Immature natural killer cell (primary cell): Measurements from ENCODE around the gene RAB3A. TPM values are rescaled to one million over a fixed set of nuclear protein-coding genes. Genes with fewer than 3 reads are reported as not detected.

ENCODE experiments used
- DNase-seq, 3 donors: peaks; one replicate each; pipeline ENCODE4 v3.0.0; 2022; ENCODE audit warnings: mixed read lengths in 1 of 3
- H3K27ac Mint-ChIP-seq, 6 donors: one replicate each; pipeline ENCODE4 v1.8.0; 2020; ENCODE audit warnings: mixed read lengths in 6 of 6, mild to moderate bottlenecking in 5 of 6, inconsistent platforms in 4 of 6, moderate library complexity in 3 of 6
- H3K27me3 Mint-ChIP-seq, 3 donors: one replicate each; pipeline ENCODE4 v1.8.0; 2020 to 2021; ENCODE audit warnings: low read depth in 3 of 3, mild to moderate bottlenecking in 3 of 3, mixed read lengths in 3 of 3, moderate library complexity in 3 of 3, inconsistent platforms in 1 of 3
- H3K36me3 Mint-ChIP-seq, 3 donors: one replicate each; pipeline ENCODE4 v1.8.0; 2020; ENCODE audit warnings: mixed read lengths in 3 of 3, inconsistent platforms in 2 of 3, mild to moderate bottlenecking in 2 of 3
- H3K4me1 Mint-ChIP-seq, 2 donors: one replicate each; pipeline ENCODE4 v1.8.0; 2020; ENCODE audit warnings: inconsistent platforms in 2 of 2, mild to moderate bottlenecking in 2 of 2, mixed read lengths in 2 of 2, moderate library complexity in 1 of 2
- H3K4me3 Mint-ChIP-seq, 5 donors: one replicate each; pipeline ENCODE4 v1.8.0; 2020; ENCODE audit warnings: mild to moderate bottlenecking in 5 of 5, mixed read lengths in 5 of 5, inconsistent platforms in 3 of 5, moderate library complexity in 3 of 5
- H3K9me3 Mint-ChIP-seq, 6 donors: one replicate each; pipeline ENCODE4 v1.8.0; 2020; ENCODE audit warnings: mild to moderate bottlenecking in 6 of 6, mixed read lengths in 6 of 6, inconsistent platforms in 4 of 6, moderate library complexity in 3 of 6
- polyA plus RNA-seq, 3 donors: library from polyadenylated mRNA; unstranded; fragments of 300-500 nt; fragmentation: Illumina TruSeq; gene quantifications; one replicate each; pipeline ENCODE4 v1.2.3, GENCODE V29; 2021

Gene RAB3A, protein sequence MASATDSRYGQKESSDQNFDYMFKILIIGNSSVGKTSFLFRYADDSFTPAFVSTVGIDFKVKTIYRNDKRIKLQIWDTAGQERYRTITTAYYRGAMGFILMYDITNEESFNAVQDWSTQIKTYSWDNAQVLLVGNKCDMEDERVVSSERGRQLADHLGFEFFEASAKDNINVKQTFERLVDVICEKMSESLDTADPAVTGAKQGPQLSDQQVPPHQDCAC
- polyA plus RNA-seq, result 1 to 10 TPM in 2 of 3 donors, under 1 TPM in 1; 0.77 to 1.1 (median 1.1) TPM

DNA sequence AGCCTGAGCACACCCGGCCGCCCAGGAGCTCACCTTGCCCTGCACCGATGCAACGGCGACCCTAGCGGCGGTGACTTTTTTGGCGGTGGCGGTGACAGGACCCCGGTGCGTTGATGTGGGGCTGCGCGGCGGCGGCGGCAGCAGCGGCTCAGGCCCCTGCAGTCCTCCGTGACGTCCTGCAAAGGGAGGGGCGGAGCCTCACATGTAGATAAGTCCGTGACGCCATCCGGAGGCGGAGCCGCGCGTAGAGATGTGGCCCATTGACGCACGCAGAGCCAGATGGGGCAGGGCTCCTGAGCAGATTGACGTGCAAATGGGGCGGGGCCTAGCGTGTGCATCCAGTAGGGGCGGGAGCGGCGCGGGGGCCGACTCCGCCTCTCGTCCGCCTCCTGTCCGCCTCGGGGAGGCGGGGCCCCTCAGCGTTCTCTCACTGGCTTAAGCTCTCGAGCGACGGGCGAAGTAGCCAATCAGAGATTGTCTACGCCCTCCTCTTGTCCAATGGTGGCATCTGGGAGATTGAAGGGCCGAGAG, at the start of gene RAB3A:
TSS of gene RAB3A (minus strand) at position 180 of the 531 bp plus-strand sequence. CDS start 1,302 bp downstream, outside the sequence.
- peak within 1 kb of the TSS; percentile 89 to 99 (median 96) for H3K27ac Mint-ChIP-seq
- peaks cover 5 to 15% (median 7%) of the 10 kb centered on the region in 3 donors for H3K27me3 Mint-ChIP-seq
- H3K4me3 Mint-ChIP-seq, result peak within 1 kb of the TSS; percentile 94 to 98 (median 95)
- peak; percentile 99 to 100 (median 100) for DNase-seq
- peaks cover 0 to 4% (median 3%) of the 10 kb centered on the region in 3 donors for H3K36me3 Mint-ChIP-seq
- peaks cover 24 to 25% of the 10 kb centered on the region in 2 donors for H3K4me1 Mint-ChIP-seq
- H3K9me3 Mint-ChIP-seq, result no peaks in the 10 kb centered on the region

DNA sequence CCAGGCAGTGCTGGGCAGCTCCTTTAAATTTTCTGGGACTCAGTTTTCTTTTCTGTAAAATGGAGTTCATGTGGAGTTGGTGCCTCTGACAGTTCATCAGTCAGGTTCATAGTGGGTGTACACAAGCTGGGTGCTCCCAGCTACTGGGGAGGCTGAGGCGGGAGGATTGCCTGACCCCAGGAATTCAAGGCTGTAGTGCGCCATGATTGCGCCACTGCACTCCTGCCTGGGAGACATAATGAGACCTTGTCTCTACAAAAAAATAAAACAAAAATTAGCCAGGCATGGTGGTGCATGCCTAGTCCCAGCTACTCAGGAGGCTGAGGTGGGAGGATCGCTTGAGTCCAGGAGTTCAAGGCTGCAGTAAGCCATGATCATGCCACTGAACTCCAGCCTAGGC, 49.3 kb upstream of the RAB3A start:
- Mint-ChIP-seq H3K27me3 (peaks cover 3 to 12% (median 8%) of the 10 kb centered on the region in 3 donors), H3K9me3 (no peaks in the 10 kb centered on the region), H3K4me1 (peaks cover 0 to 2% of the 10 kb centered on the region in 2 donors), H3K4me3 (no peak overlapping the region), H3K36me3 (no peaks in the 10 kb centered on the region), H3K27ac (no peak overlapping the region)
- DNase-seq, result no peak

DNA sequence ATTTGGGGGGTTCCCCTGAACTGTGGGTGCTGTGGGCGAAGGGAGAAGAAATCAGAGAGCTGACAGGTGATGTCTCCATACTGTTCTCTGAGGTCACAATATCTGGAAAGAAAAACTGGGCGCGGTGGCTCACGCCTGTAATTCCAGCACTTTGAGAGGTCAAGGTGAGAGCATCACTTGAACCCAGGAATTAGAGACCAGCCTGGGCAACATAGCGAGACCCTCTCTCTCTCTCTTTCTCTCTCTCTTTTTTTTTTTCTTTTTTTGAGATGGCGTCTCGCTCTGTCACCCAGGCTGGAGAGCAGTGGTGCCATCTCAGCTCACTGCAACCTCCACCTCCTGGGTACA, 48.5 kb upstream of the RAB3A start:
- Mint-ChIP-seq H3K27ac (no peak overlapping the region), H3K9me3 (no peaks in the 10 kb centered on the region), H3K4me3 (no peak overlapping the region), H3K27me3 (peaks cover 3 to 12% (median 8%) of the 10 kb centered on the region in 3 donors), H3K4me1 (peaks cover 0 to 2% of the 10 kb centered on the region in 2 donors), H3K36me3 (no peaks in the 10 kb centered on the region)
- no peak for DNase-seq

DNA sequence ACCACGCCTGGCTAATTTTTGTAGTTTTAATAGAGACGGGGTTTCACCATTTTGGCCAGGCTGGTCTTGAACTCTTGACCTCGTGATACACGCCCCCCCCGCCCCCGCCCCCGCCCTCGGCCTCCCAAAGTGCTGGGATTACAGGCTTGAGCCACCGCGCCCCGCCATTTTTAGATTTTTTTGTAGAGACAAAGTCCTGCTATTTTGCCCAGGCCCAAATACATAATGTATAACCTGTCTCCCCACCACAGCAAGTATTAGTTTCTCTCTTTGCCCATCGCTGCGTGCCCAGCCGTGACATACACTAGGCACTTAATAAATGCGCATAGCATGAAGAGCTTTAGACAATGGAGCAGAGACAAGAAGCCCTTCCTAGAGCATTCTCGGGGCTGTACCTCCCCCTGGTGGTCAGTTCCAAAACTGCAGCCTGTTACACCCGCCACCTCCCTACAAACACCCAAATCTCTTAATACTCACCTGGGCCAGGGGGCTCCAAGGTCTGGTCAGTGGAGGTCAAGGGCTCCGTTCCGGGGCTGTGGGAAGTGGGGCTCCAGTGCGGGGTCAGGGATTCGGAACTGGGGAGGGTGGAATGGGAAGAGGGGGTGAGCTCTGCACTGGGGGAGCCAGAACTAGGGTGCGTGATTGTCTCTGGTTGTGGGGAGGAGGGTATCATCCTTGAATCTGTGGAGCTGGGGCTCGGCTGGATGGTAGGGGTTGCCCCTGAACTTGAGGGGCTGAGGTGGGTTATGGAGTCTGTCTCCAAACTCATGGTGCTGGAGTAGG, 47.9 kb upstream of the RAB3A start:
- peak; percentile 71 to 79 (median 76) for DNase-seq
- Mint-ChIP-seq H3K27ac (peak overlapping the region in 1 of 6 donors; percentile 79), H3K27me3 (peaks cover 3 to 12% (median 8%) of the 10 kb centered on the region in 3 donors), H3K36me3 (no peaks in the 10 kb centered on the region), H3K4me3 (no peak overlapping the region), H3K4me1 (peaks cover 0 to 2% of the 10 kb centered on the region in 2 donors), H3K9me3 (no peaks in the 10 kb centered on the region)

DNA sequence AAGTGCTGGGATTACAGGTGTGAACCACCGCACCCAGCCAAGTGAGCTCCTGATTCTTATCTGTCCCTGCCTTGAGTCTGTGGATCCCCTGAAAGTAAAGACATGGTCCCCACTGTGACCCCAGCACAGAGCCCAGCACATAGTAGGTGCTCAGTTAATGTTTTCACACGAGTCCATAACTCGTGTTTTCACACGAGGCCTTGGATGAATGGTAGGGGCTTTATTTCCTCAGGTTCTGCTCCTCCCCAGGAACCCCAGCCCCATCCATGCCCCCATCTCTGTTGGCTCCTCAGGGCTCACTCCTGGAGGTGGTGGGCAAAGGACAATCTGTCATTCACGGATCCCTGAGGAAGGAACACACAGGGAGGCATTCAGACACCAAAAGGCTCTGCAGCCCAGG, 46.0 kb upstream of the RAB3A start:
- Mint-ChIP-seq H3K9me3 (no peaks in the 10 kb centered on the region), H3K4me3 (no peak overlapping the region), H3K27ac (peak overlapping the region in 1 of 6 donors; percentile 40), H3K36me3 (no peaks in the 10 kb centered on the region), H3K4me1 (peaks cover 0 to 2% of the 10 kb centered on the region in 2 donors), H3K27me3 (peaks cover 3 to 12% (median 7%) of the 10 kb centered on the region in 3 donors)
- no peak for DNase-seq

DNA sequence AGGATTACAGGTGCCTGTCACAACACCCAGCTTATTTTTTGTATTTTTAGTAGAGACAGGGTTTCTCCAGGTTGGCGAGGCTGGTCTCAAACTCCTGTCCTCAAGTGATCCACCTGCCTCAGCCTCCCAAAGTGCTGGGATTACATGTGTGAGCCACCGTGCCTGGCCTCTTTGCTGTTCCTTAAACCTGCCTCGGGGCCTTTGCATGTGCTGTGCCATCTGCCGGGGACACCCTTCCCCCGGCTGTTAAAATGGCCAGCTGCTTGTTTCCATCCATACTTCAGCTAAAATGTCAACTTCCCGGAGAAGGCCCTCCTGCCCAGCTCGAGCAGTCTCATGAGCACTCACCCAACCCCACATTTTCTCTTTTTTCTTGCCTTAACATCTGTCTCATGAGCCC, 41.5 kb upstream of the RAB3A start:
- Mint-ChIP-seq H3K4me1 (no peaks in the 10 kb centered on the region), H3K27me3 (peaks cover 1 to 6% (median 4%) of the 10 kb centered on the region in 3 donors), H3K9me3 (no peaks in the 10 kb centered on the region), H3K27ac (no peak overlapping the region), H3K36me3 (peaks cover 0 to 2% (median 0%) of the 10 kb centered on the region in 3 donors), H3K4me3 (no peak overlapping the region)
- DNase-seq, result no peak

DNA sequence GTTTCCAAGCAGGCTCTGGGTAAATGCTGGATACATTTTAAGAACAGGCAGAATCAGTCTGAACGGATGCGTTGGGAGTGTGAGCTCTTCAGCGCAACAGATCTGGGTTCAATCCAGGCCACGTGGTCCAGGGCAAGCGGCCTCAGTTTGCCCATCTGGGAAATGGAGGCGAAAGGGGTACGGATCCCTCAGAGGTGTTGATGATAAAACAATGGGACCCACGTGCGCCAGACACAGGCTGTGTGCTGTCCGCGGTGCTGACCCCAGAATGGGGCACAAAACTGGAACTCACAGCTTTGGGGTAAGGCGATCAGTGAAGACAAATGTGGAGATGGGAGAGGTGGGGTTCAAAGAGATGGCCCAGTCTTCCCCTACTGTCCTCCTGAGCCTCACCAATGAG, 35.5 kb upstream of the RAB3A start:
- Mint-ChIP-seq H3K36me3 (peaks cover 0 to 2% (median 0%) of the 10 kb centered on the region in 3 donors), H3K27me3 (peaks cover 2 to 11% (median 8%) of the 10 kb centered on the region in 3 donors), H3K4me1 (no peaks in the 10 kb centered on the region), H3K4me3 (no peak overlapping the region), H3K27ac (no peak overlapping the region), H3K9me3 (peaks cover 0 to 2% (median 0%) of the 10 kb centered on the region in 6 donors)
- DNase-seq, result no peak

DNA sequence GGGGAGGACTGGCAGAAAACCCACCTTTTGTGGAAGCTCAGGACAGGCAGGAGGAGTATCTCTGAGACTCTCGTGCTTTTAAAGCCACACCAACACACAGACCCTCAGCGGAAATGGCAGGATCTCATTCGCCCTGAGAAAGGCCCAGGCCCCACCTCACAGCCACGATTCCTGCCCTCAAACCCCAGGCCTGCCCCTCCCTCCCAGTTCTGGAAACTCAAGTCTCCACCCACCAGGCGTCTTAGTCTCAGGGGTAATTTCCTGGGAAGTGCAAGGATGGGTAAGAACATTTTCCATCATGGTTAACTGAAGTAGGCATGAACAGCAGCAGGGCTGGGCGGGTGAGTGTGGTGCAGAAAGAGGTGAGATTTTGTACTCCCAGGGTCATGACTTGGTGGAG, 30.4 kb upstream of the RAB3A start:
- peaks cover 15 to 22% (median 19%) of the 10 kb centered on the region in 3 donors for H3K27me3 Mint-ChIP-seq
- H3K4me1 Mint-ChIP-seq, result peaks cover 6% of the 10 kb centered on the region in 2 donors
- no peaks in the 10 kb centered on the region for H3K36me3 Mint-ChIP-seq
- no peak overlapping the region for H3K27ac Mint-ChIP-seq
- DNase-seq, result no peak
- H3K4me3 Mint-ChIP-seq, result no peak overlapping the region
- H3K9me3 Mint-ChIP-seq, result peaks cover 0 to 7% (median under 1%) of the 10 kb centered on the region in 6 donors

DNA sequence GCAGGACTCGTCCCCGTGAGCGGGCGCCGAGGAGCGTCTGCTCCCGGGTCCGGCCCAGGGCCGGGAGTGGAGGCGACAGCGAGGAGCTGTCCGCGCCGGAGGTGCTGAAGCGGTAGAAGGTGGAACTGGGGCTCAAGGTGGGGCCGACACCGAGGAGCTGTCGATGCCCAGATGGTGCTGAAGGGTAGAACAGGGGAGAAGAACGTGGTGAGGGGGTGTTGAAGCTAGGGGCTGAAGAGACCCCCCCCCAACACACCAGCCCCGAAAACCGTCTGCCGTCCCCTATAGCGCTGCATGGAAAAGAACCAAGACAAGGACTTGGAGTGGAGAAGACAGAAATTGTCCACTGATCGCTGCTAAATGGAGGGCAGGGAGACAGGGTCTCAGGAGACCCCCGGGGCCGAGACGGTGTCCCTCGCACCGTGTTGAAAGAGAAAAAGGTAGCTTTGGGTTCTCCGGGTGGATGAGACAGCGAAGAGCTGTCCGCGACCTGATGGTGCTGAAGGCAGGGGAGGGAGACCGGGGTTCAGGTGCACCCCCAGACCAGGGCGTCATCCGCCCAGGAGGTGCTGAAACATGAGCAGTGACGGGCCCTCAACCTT, 29.5 kb upstream of the RAB3A start:
- peaks cover 15 to 22% (median 19%) of the 10 kb centered on the region in 3 donors for H3K27me3 Mint-ChIP-seq

DNA sequence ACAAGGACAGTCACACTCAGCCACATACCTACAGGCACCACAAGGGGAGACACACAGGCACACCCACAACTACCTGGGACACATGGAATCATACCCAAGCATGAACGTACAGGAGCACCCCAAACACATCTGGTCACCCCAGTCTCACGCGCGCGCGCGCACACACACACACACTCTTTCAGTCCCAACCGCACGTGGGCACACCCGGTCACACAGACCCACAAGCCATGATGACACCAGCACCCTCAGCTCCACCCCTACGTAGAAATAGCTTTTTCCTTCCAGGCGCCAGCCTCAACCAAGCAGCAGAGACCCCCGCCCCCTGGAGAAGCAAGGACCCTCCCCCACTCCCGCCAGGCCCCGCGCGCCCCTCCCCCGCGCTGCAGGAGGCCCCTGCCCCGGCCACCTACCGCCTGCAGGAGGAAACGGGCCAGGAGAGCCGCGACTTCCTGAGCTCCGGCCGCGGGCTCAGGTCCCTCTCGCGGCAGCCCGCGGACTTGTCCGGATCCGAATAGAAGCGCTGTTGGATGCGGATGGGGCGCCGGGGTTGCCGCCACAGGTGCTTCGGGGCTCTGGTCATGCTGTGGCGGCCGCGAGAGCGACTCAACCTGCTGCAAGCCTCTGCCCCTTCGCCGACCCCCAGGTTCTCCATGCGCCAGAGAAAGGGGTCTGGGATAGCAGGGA, 28.8 kb upstream of the RAB3A start:
- DNase-seq, result no peak
- Mint-ChIP-seq H3K27ac (no peak overlapping the region), H3K36me3 (no peaks in the 10 kb centered on the region), H3K27me3 (peaks cover 15 to 23% (median 22%) of the 10 kb centered on the region in 3 donors), H3K9me3 (peaks cover 0 to 7% (median under 1%) of the 10 kb centered on the region in 6 donors), H3K4me3 (peak overlapping the region in 1 of 5 donors; percentile 44), H3K4me1 (peaks cover 6% of the 10 kb centered on the region in 2 donors)

More for the DNA sequence above, 29.5 kb upstream of the RAB3A start:
- peak overlapping the region in 1 of 5 donors; percentile 27 for H3K4me3 Mint-ChIP-seq
- peaks cover 0 to 7% (median under 1%) of the 10 kb centered on the region in 6 donors for H3K9me3 Mint-ChIP-seq
- H3K36me3 Mint-ChIP-seq, result no peaks in the 10 kb centered on the region
- peak; percentile 49 to 59 (median 59) for DNase-seq
- peaks cover 6% of the 10 kb centered on the region in 2 donors for H3K4me1 Mint-ChIP-seq
- H3K27ac Mint-ChIP-seq, result no peak overlapping the region

DNA sequence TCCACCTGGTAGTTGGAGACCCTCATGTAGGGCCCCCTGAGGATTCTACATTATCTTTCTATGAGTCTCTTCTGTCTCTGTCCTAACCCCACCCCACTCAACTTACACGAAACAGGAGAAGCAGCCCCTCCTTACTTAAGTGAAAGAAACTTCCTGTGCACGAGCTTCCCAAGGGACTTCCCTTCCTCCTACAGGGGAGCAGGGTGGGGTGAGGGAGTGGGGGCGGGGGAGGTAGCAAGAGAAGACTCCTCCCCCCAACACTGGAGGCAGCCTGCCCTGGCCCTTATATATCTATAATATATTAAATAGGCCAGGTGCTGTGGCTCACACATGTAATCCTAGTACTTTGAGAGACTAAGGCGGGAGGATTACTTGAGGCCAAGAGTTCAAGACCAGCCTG, 27.9 kb upstream of the RAB3A start:
- Mint-ChIP-seq H3K27me3 (peaks cover 19 to 27% (median 24%) of the 10 kb centered on the region in 3 donors), H3K27ac (no peak overlapping the region), H3K36me3 (no peaks in the 10 kb centered on the region), H3K9me3 (peaks cover 0 to 7% (median under 1%) of the 10 kb centered on the region in 6 donors), H3K4me3 (no peak overlapping the region), H3K4me1 (peaks cover 6% of the 10 kb centered on the region in 2 donors)
- DNase-seq, result no peak

DNA sequence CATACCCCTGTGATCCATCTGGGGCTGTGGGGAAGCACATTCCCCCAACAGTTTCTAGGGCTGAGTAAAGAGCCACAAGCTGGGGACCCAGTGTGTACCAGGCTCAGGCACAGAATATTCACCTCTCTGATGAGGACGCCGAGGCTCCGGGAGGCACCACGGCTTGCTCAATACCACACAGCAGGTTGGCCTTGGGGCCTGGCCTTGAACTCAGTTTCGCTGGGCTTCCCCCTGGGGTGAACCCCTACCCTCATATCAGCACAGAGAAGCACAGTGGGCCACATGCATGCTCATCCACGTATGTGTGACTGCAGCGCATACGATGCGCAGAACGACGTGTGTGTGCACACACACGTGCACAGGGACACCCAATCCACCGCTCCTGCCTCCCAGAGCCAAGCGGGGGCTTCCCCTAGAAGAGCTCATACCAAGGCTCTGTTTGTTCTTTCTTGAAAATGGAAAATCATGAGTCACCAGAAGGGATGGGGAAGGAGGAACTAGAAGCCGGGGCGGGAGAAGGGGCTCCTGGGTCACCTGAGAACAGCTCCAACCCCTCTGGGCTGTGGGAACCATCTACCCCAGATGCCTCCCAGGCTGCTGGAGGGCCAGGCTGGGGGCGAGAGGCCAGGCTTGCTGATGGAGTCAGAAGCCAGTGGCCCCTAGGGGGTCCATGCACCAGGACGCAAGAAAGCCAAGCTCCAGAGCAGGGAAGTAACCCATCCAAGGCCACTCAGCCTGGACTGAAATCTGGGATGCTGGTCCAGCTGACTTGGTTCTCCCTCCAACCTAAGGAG, 27.3 kb upstream of the RAB3A start:
- Mint-ChIP-seq H3K4me3 (no peak overlapping the region), H3K4me1 (peaks cover 6% of the 10 kb centered on the region in 2 donors), H3K27ac (no peak overlapping the region), H3K36me3 (no peaks in the 10 kb centered on the region), H3K9me3 (peaks cover 0 to 7% (median under 1%) of the 10 kb centered on the region in 6 donors), H3K27me3 (peaks cover 21 to 31% (median 24%) of the 10 kb centered on the region in 3 donors)
- DNase-seq, result no peak
